Right renal pelvis (tissue), 4 donors: ENCODE measurements around the gene SYT2. TPM values are rescaled to one million over a fixed set of nuclear protein-coding genes. Genes with fewer than 3 reads are reported as not detected.
"Not testable (repeated sequence)": the region's sequence is repeated elsewhere in the genome, so short reads cannot be mapped to it uniquely, and the experiment has no call there.

Source experiments
- DNase-seq, 4 donors: peaks; one replicate each; pipeline ENCODE4 v3.0.0-alpha.2; 2013; ENCODE audit warnings: low read depth in 4 of 4, low spot score in 3 of 4, missing footprints in 1 of 4
- polyA plus RNA-seq, 4 donors: library from polyadenylated mRNA; unstranded; fragments of 120-200 nt; gene quantifications; one replicate each; pipeline ENCODE4 v1.2.1, GENCODE V29; 2013; ENCODE audit not compliant: insufficient read length in 4 of 4

The SYT2 gene
- polyA plus RNA-seq, 4 donors = 2.1 to 2.6 (median 2.5) TPM

- DNase-seq = no peak
Observed at GRCh38 chr1:202645097-202645476, 65.2 kb downstream of the SYT2 start.

GRCh38 chr1:202644219-202645096, 65.8 kb downstream of the SYT2 start:
- no peak for DNase-seq

- DNase-seq = no peak
Observed at GRCh38 chr1:202643397-202644218, 66.6 kb downstream of the SYT2 start.

- DNase-seq = no peak
Observed at GRCh38 chr1:202642619-202643291, 67.5 kb downstream of the SYT2 start.

- DNase-seq = no peak
Observed at GRCh38 chr1:202642212-202642611, 68.0 kb downstream of the SYT2 start.

- no peak for DNase-seq
Observed at GRCh38 chr1:202639500-202639899, 70.8 kb downstream of the SYT2 start.

GRCh38 chr1:202638701-202639305, 71.5 kb downstream of the SYT2 start:
- DNase-seq = not testable (repeated sequence)

GRCh38 chr1:202638019-202638700, 72.1 kb downstream of the SYT2 start:
- no peak for DNase-seq

GRCh38 chr1:202637321-202638018, 72.8 kb downstream of the SYT2 start:
- DNase-seq = not testable (repeated sequence)

GRCh38 chr1:202636171-202636570, 74.1 kb downstream of the SYT2 start:
- not testable (repeated sequence) for DNase-seq

GRCh38 chr1:202632241-202632640, 78.0 kb downstream of the SYT2 start:
- DNase-seq = no peak

- DNase-seq = no peak
Observed at GRCh38 chr1:202631076-202631923, 79.0 kb downstream of the SYT2 start.

- DNase-seq = no peak
Observed at GRCh38 chr1:202630541-202630940, 79.7 kb downstream of the SYT2 start.

- DNase-seq = not testable (repeated sequence)
Observed at GRCh38 chr1:202630096-202630495, 80.2 kb downstream of the SYT2 start.

- DNase-seq = not testable (repeated sequence)
Observed at GRCh38 chr1:202629257-202629811, 80.9 kb downstream of the SYT2 start.

GRCh38 chr1:202628646-202629215, 81.5 kb downstream of the SYT2 start:
- no peak for DNase-seq

- DNase-seq = no peak
Observed at GRCh38 chr1:202627841-202628565, 82.3 kb downstream of the SYT2 start.
